IMR-90 (cell line): ENCODE results near the gene GALNT9. TPM values are rescaled to one million over a fixed set of nuclear protein-coding genes. Genes with fewer than 3 reads are reported as not detected.

ENCODE experiments used
- ATAC-seq: fragments of 200-7000 bp; cut with Tn5 transposase; 2 replicates; pipeline ENCODE4 v1.9.1; 2020; ENCODE audit warnings: low read depth, mild to moderate bottlenecking, moderate library complexity
- BruUV-seq: library from RNA; stranded (reverse); fragments of 400-500 nt; replicated peaks from 2 replicates; lab custom pipeline; 2021; lab: Mats Ljungman, UMichigan
- CTCF ChIA-PET: fragments of 300-600 bp; formaldehyde crosslinking; extraction: SDS; loops from one replicate; lab custom pipeline; 2021; ENCODE audit warnings: antibody characterized with exemption; lab: Yijun Ruan, JAX
- POLR2A ChIA-PET: fragments of 300-600 bp; sonication (Branson Sonifier 250); formaldehyde crosslinking; loops from one replicate; lab custom pipeline; 2022; ENCODE audit warnings: antibody characterized with exemption; ENCODE audit not compliant: unreplicated experiment; lab: Charles Lee
- DNase-seq: peaks from one replicate; pipeline ENCODE4 v3.0.0; 2013
- H2AFZ ChIP-seq: replicated peaks from 2 replicates; pipeline ENCODE3; 2013; ENCODE audit warnings: low read length, mild to moderate bottlenecking; ENCODE audit not compliant: poor library complexity
- H2AK5ac ChIP-seq: 2 replicates; pipeline ENCODE4 v1.6.1; 2013; ENCODE audit warnings: low read depth, low read length, inconsistent platforms
- H2AK9ac ChIP-seq: replicated peaks from 2 replicates; pipeline ENCODE3; 2013; ENCODE audit warnings: mild to moderate bottlenecking, low read depth, low read length, moderate library complexity; ENCODE audit not compliant: poor library complexity
- H2BK120ac ChIP-seq: 2 replicates; pipeline ENCODE4 v1.6.1; 2013; ENCODE audit warnings: low read depth, low read length, inconsistent platforms
- H2BK15ac ChIP-seq: 3 replicates; pipeline ENCODE4 v1.6.1; 2013; ENCODE audit warnings: low read depth, low read length, inconsistent platforms
- H2BK20ac ChIP-seq: 2 replicates; pipeline ENCODE4 v1.6.1; 2013; ENCODE audit warnings: low read depth, mild to moderate bottlenecking, inconsistent platforms, low read length, moderate library complexity
- H2BK5ac ChIP-seq: 2 replicates; pipeline ENCODE4 v1.6.1; 2013; ENCODE audit warnings: mild to moderate bottlenecking, low read depth, low read length, inconsistent platforms; ENCODE audit not compliant: poor library complexity, severe bottlenecking
- H3K14ac ChIP-seq: replicated peaks from 2 replicates; pipeline ENCODE4 v1.6.1; 2013; ENCODE audit warnings: low read depth, low read length, inconsistent platforms
- H3K18ac ChIP-seq: 2 replicates; pipeline ENCODE4 v1.6.1; 2013; ENCODE audit warnings: low read depth, low read length, control low read depth
- H3K23ac ChIP-seq: 2 replicates; pipeline ENCODE4 v1.6.1; 2013; ENCODE audit warnings: low read depth, low read length, inconsistent platforms
- H3K27ac ChIP-seq: 2 replicates; pipeline ENCODE4 v1.5.1; 2013; ENCODE audit warnings: mild to moderate bottlenecking, control low read depth, low read length; ENCODE audit not compliant: insufficient read depth
- H3K27me3 ChIP-seq: 2 replicates; pipeline ENCODE4 v1.6.1; 2013; ENCODE audit warnings: low read length; ENCODE audit not compliant: control insufficient read depth, insufficient read depth
- H3K36me3 ChIP-seq: 2 replicates; pipeline ENCODE4 v1.6.1; 2013; ENCODE audit warnings: low read length, mixed read lengths; ENCODE audit not compliant: control insufficient read depth, insufficient read depth
- H3K4ac ChIP-seq: 2 replicates; pipeline ENCODE4 v1.6.1; 2013; ENCODE audit warnings: low read depth, low read length, inconsistent platforms
- H3K4me1 ChIP-seq: 2 replicates; pipeline ENCODE4 v1.6.1; 2013; ENCODE audit warnings: low read length, mixed read lengths; ENCODE audit not compliant: control insufficient read depth, insufficient read depth
- H3K4me2 ChIP-seq: 2 replicates; pipeline ENCODE4 v1.6.1; 2013; ENCODE audit warnings: low read depth, mild to moderate bottlenecking, control low read depth, low read length, moderate library complexity
- H3K4me3 ChIP-seq: 2 replicates; pipeline ENCODE4 v1.5.1; 2013; ENCODE audit warnings: low read depth, mild to moderate bottlenecking, control low read depth, low read length, moderate library complexity; ENCODE audit not compliant: insufficient read depth
- H3K56ac ChIP-seq: 2 replicates; pipeline ENCODE4 v1.6.1; 2013; ENCODE audit warnings: low read length, inconsistent platforms; ENCODE audit not compliant: insufficient read depth; ENCODE audit errors: extremely low read depth
- H3K79me1 ChIP-seq, 2 experiments: 2 replicates each; pipeline ENCODE4 v1.6.1; 2013; ENCODE audit warnings: low read length in 2 of 2, inconsistent platforms in 1 of 2, low read depth in 1 of 2
- H3K9ac ChIP-seq: 2 replicates; pipeline ENCODE4 v1.6.1; 2013; ENCODE audit warnings: low read depth, low read length, control low read depth
- H3K9me1 ChIP-seq: 2 replicates; pipeline ENCODE4 v1.6.1; 2013; ENCODE audit warnings: low read length, inconsistent platforms; ENCODE audit not compliant: insufficient read depth
- H3K9me3 ChIP-seq: 2 replicates; pipeline ENCODE4 v1.6.1; 2013; ENCODE audit warnings: low read length; ENCODE audit not compliant: control insufficient read depth, insufficient read depth
- H4K20me1 ChIP-seq: 2 replicates; pipeline ENCODE4 v1.6.1; 2013; ENCODE audit warnings: low read length, inconsistent platforms; ENCODE audit not compliant: insufficient read depth
- H4K5ac ChIP-seq: 2 replicates; pipeline ENCODE4 v1.6.1; 2013; ENCODE audit warnings: mild to moderate bottlenecking, low read depth, low read length, control low read depth
- H4K8ac ChIP-seq, 2 experiments: 2 replicates each; pipeline ENCODE4 v1.6.1; 2013; ENCODE audit warnings: low read depth in 2 of 2, low read length in 2 of 2, control low read depth in 1 of 2, inconsistent platforms in 1 of 2
- H4K91ac ChIP-seq: 2 replicates; pipeline ENCODE4 v1.6.1; 2013; ENCODE audit warnings: low read depth, low read length, inconsistent platforms; ENCODE audit not compliant: insufficient read depth
- BHLHE40 ChIP-seq: fragments of 150-350 bp; IDR thresholded peaks from 2 replicates; pipeline ENCODE4 v1.6.1; 2016; ENCODE audit warnings: mild to moderate bottlenecking, low read depth, low read length
- CEBPB ChIP-seq: IDR thresholded peaks from 2 replicates; pipeline ENCODE4 v1.6.1; 2012; ENCODE audit warnings: low read depth, low read length, improper control_type of control experiment
- CTCF ChIP-seq: conservative IDR thresholded peaks from 2 replicates; pipeline ENCODE4 v1.5.1; 2012; ENCODE audit warnings: mild to moderate bottlenecking, low read depth, low read length, improper control_type of control experiment
- NFE2L2 ChIP-seq: fragments of 150-350 bp; IDR thresholded peaks from 2 replicates; pipeline ENCODE4 v1.6.1; 2016; ENCODE audit warnings: low read depth, mild to moderate bottlenecking, low read length
- WGBS, 2 experiments: methylation state at CpG; one replicate each; pipeline versions ENCODE4 v1.1.5 to v1.1.7; 2013; ENCODE audit warnings: missing lambda C conversion rate in 2 of 2; ENCODE audit not compliant: insufficient read length in 1 of 2; ENCODE audit errors: extremely low coverage in 2 of 2; 5-methylcytosine and 5-hydroxymethylcytosine counted together
- dilution Hi-C: fragments of 300-500 bp; cut with HindIII; formaldehyde crosslinking; loops from one replicate; pipeline ENCODE4 v1.14.3; 2018; ENCODE audit warnings: low sequenced_read_pairs; ENCODE audit not compliant: unreplicated experiment
- in situ Hi-C: fragments of 300-500 bp; cut with MboI; formaldehyde crosslinking; loops from 3 replicates; pipeline ENCODE4 v1.14.3; 2019; ENCODE audit warnings: low sequenced_read_pairs, inconsistent platforms, mixed read lengths
- intact Hi-C: fragments of 100-400 bp; cut with micrococcal nuclease; formaldehyde crosslinking; loops from 2 replicates; pipeline ENCODE4 v1.10.0; 2022
- polyA plus RNA-seq, 3 experiments: library from polyadenylated mRNA; depleted of rRNA; stranded (reverse); fragments of >200 nt; gene quantifications; 2 replicates each; pipeline ENCODE4 v1.2.3, GENCODE V29; 2012; ENCODE audit warnings: low replicate concordance in 1 of 3
- total RNA-seq: library from RNA; depleted of rRNA; stranded (reverse); fragments of >200 nt; gene quantifications from 2 replicates; pipeline ENCODE4 v1.2.3, GENCODE V29; 2012

The GALNT9 gene
- total and polyA plus RNA-seq, 2 of the 4 experiments (the other 2 are of a cell fraction) = under 0.01 to 0.12 TPM

DNA sequence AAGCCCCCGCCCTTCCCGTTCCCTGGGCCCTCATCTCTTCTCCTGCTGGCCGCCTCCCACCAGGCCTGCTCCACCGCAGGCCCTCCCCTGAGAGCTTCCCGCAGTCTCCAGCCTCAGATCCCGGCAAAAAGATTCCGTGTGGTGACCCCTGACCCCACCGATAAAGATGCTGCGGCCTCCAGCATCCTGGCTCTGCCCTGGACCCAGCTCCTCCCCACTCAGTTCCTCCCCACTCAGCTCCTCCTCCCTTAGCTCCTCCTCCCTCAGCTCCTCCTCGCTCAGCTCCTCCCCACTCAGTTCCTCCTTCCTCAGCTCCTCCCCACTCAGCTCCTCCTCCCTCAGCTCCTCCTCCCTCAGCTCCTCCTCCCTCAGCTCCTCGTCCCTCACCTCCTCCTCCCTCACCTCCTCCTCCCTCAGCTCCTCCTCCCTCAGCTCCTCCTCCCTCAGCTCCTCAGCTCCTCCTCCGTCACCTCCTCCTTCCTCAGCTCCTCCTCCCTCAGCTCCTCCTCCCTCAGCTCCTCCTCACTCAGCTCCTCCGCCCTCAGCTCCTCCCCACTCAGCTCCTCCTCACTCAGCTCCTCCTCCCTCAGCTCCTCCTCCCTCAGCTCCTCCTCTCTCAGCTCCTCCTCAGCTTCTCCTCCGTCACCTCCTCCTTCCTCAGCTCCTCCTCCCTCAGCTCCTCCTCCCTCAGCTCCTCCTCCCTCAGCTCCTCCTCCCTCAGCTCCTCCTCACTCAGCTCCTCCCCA, 168.2 kb downstream of the GALNT9 start:
- POLR2A ChIA-PET = no interaction called here
- peak; percentile 10 for DNase-seq
- in situ Hi-C loops = no loop called here

More for the DNA sequence above, 168.2 kb downstream of the GALNT9 start:
- Histone ChIP-seq H4K20me1 (peaks cover 16% of the 10 kb centered on the region; the same call in 1 of the 2 replicates), H2BK5ac (no peak overlapping the region), H2AK5ac (no peak overlapping the region), H4K5ac (no peak overlapping the region), H2BK15ac (no peak overlapping the region), H3K4me2 (no peak overlapping the region), H2AK9ac (no peak overlapping the region), H3K9me1 (peaks cover 20% of the 10 kb centered on the region; the same call in 1 of the 2 replicates), H4K91ac (no peak overlapping the region), H3K14ac (no peak overlapping the region), H4K8ac (no peak overlapping the region), H3K23ac (no peak overlapping the region), H3K4me1 (peaks cover 7% of the 10 kb centered on the region), H3K9ac (no peak overlapping the region), H3K36me3 (peaks cover 8% of the 10 kb centered on the region), H3K4ac (no peak overlapping the region), H3K27ac (no peak overlapping the region), H3K79me1 (no peaks in the 10 kb centered on the region), H3K27me3 (peaks cover 6% of the 10 kb centered on the region; the same call in 1 of the 2 replicates), H2AFZ (no peak overlapping the region), H3K18ac (no peak overlapping the region), H3K4me3 (no peak overlapping the region), H3K9me3 (no peaks in the 10 kb centered on the region), H2BK120ac (no peak overlapping the region), H3K56ac (no peak overlapping the region), H2BK20ac (no peak overlapping the region)
- ATAC-seq = no peak
- 34% methylated on average over 10 of the region's 14 CpGs; no CpG with 5 or more reads in 1 of the 2 experiments for WGBS, 2 experiments
- intact Hi-C loops = no loop called here
- BruUV-seq = no TSS peak
- CTCF ChIA-PET = no interaction called here
- TF ChIP-seq NFE2L2 (no peak), CEBPB (no peak), BHLHE40 (no peak), CTCF (no peak)
- dilution Hi-C loops = no loop called here
